Ishikawa (cell line): Measurements from ENCODE around the gene VSNL1.

ENCODE experiments used
- CEBPB ChIP-seq: IDR thresholded peaks from 2 replicates; pipeline ENCODE4 v1.6.1; 2012
- CREB1 ChIP-seq: IDR thresholded peaks from 2 replicates; pipeline ENCODE4 v1.6.1; 2012; ENCODE audit warnings: low read depth
- EGR1 ChIP-seq: IDR thresholded peaks from 2 replicates; pipeline ENCODE4 v1.6.1; 2012
- EP300 ChIP-seq: IDR thresholded peaks from 2 replicates; pipeline ENCODE4 v1.6.1; 2012; ENCODE audit warnings: borderline replicate concordance
- FOXM1 ChIP-seq: IDR thresholded peaks from 2 replicates; pipeline ENCODE4 v1.6.1; 2012; ENCODE audit warnings: low read depth, borderline replicate concordance
- MAX ChIP-seq: IDR thresholded peaks from 2 replicates; pipeline ENCODE4 v1.6.1; 2012
- NFIC ChIP-seq: IDR thresholded peaks from 2 replicates; pipeline ENCODE4 v1.6.1; 2012
- RAD21 ChIP-seq: IDR thresholded peaks from 2 replicates; pipeline ENCODE4 v1.6.1; 2012; ENCODE audit warnings: low read depth
- REST ChIP-seq: IDR thresholded peaks from 2 replicates; pipeline ENCODE4 v1.6.1; 2012; ENCODE audit warnings: low read depth, mild to moderate bottlenecking
- TAF1 ChIP-seq: IDR thresholded peaks from 2 replicates; pipeline ENCODE4 v1.6.1; 2012; ENCODE audit warnings: low read depth, mild to moderate bottlenecking
- TCF12 ChIP-seq: IDR thresholded peaks from 2 replicates; pipeline ENCODE4 v1.6.1; 2012; ENCODE audit warnings: low read depth
- TEAD4 ChIP-seq: IDR thresholded peaks from 2 replicates; pipeline ENCODE4 v1.6.1; 2012
- USF1 ChIP-seq: IDR thresholded peaks from 2 replicates; pipeline ENCODE4 v1.6.1; 2012
- YY1 ChIP-seq: IDR thresholded peaks from 2 replicates; pipeline ENCODE4 v1.6.1; 2012; ENCODE audit warnings: low read depth
- ZBTB7A ChIP-seq: IDR thresholded peaks from 2 replicates; pipeline ENCODE4 v1.6.1; 2012; ENCODE audit warnings: low read depth

Gene VSNL1

GRCh38 chr2:17615728-17616351 lies 75.3 kb downstream of the VSNL1 start:
- no peak for TF ChIP-seq FOXM1
- TF ChIP-seq EGR1 = no peak
- no peak for TF ChIP-seq CEBPB
- TF ChIP-seq TCF12 = no peak
- no peak for TF ChIP-seq REST
- no peak for TF ChIP-seq NFIC
- no peak for TF ChIP-seq CREB1
- no peak for TF ChIP-seq EP300
- no peak for TF ChIP-seq TAF1
- no peak for TF ChIP-seq MAX
- TF ChIP-seq TEAD4 = no peak
- no peak for TF ChIP-seq ZBTB7A
- no peak for TF ChIP-seq RAD21
- no peak for TF ChIP-seq YY1

- TF ChIP-seq NFIC (no peak), ZBTB7A (no peak), CEBPB (no peak), MAX (no peak), EP300 (no peak), EGR1 (no peak), TEAD4 (no peak), YY1 (no peak), USF1 (no peak), TCF12 (no peak), TAF1 (no peak), FOXM1 (no peak), RAD21 (no peak), REST (no peak), CREB1 (no peak)
These were observed 75.9 kb downstream of the VSNL1 start for GRCh38 chr2:17616405-17616804.

GRCh38 chr2:17617516-17617915 lies 77.0 kb downstream of the VSNL1 start:
- TF ChIP-seq NFIC = no peak
- no peak for TF ChIP-seq ZBTB7A

- TF ChIP-seq TAF1 (no peak), MAX (no peak), USF1 (no peak), REST (no peak), TEAD4 (no peak), EGR1 (no peak), EP300 (no peak), TCF12 (no peak), CREB1 (no peak), FOXM1 (no peak)
These were observed 77.5 kb downstream of the VSNL1 start for GRCh38 chr2:17617955-17618354.
